HFF-Myc (cell line): ENCODE data around the gene TOR4A.

ENCODE experiments used
- DNase-seq: peaks from one replicate; pipeline ENCODE4 v3.0.0-alpha.2; 2011; ENCODE audit warnings: low read depth; ENCODE audit errors: extremely low read depth
- H3K4me3 ChIP-seq: replicated peaks from 2 replicates; pipeline ENCODE4 v1.5.1; 2011; ENCODE audit warnings: low read depth, mild to moderate bottlenecking, control low read depth, low read length
- CTCF ChIP-seq: IDR thresholded peaks from 2 replicates; pipeline ENCODE4 v1.5.1; 2012; ENCODE audit warnings: mild to moderate bottlenecking, low read depth, low read length, control low read depth; ENCODE audit errors: missing control alignments

The TOR4A gene

GRCh38 chr9:137330689-137331088, 53.2 kb downstream of the TOR4A start:
- TF ChIP-seq CTCF = no peak
- no peak overlapping the region for H3K4me3 ChIP-seq
- no peak for DNase-seq

- no peak overlapping the region for H3K4me3 ChIP-seq
- no peak for DNase-seq
- no peak for TF ChIP-seq CTCF
Observed at GRCh38 chr9:137331929-137332328, 54.4 kb downstream of the TOR4A start.
